GM23338 (cell line): ENCODE data around the gene BNC2. TPM values are rescaled to one million over a fixed set of nuclear protein-coding genes. Genes with fewer than 3 reads are reported as not detected.

ENCODE experiments used
- ATAC-seq: fragments of 200-7000 bp; cut with Tn5 transposase; 3 replicates; pipeline ENCODE4 v1.9.1; 2020
- DNase-seq: peaks from one replicate; pipeline ENCODE4 v3.0.0-alpha.2; 2015; ENCODE audit warnings: low spot score
- H2AFZ ChIP-seq: fragments of 200-600 bp; sonication (generic); 2 replicates; pipeline ENCODE4 v1.8.0; 2016; ENCODE audit warnings: antibody characterized with exemption, mild to moderate bottlenecking, moderate library complexity
- H3F3A ChIP-seq: fragments of 200-600 bp; sonication (generic); replicated peaks from 2 replicates; pipeline ENCODE4 v1.8.0; 2017; ENCODE audit warnings: antibody characterized with exemption, mixed run types, low read depth
- H3K27ac ChIP-seq: fragments of 200-600 bp; sonication (generic); 2 replicates; pipeline ENCODE4 v1.6.1; 2016; ENCODE audit warnings: low read depth
- H3K27me3 ChIP-seq: fragments of 200-600 bp; sonication (generic); 2 replicates; pipeline ENCODE4 v1.8.0; 2016; ENCODE audit warnings: mild to moderate bottlenecking, mixed run types, moderate library complexity; ENCODE audit not compliant: insufficient read depth
- H3K36me3 ChIP-seq: fragments of 200-600 bp; sonication (generic); 2 replicates; pipeline ENCODE4 v1.8.0; 2016; ENCODE audit warnings: mild to moderate bottlenecking; ENCODE audit not compliant: insufficient read depth
- H3K4me1 ChIP-seq: fragments of 200-600 bp; sonication (generic); 2 replicates; pipeline ENCODE4 v1.8.0; 2016; ENCODE audit warnings: mild to moderate bottlenecking, moderate library complexity; ENCODE audit not compliant: insufficient read depth
- H3K4me2 ChIP-seq: fragments of 200-600 bp; sonication (generic); 2 replicates; pipeline ENCODE4 v1.7.1; 2017; ENCODE audit warnings: mixed run types
- H3K4me3 ChIP-seq: fragments of 200-600 bp; sonication (generic); 2 replicates; pipeline ENCODE4 v1.6.1; 2016; ENCODE audit warnings: mixed run types
- H3K79me2 ChIP-seq: fragments of 200-600 bp; sonication (generic); replicated peaks from 2 replicates; pipeline ENCODE4 v1.8.0; 2017; ENCODE audit warnings: mild to moderate bottlenecking; ENCODE audit not compliant: insufficient read depth
- H3K9me2 ChIP-seq: fragments of 200-600 bp; sonication (generic); 2 replicates; pipeline ENCODE4 v1.8.0; 2017; ENCODE audit not compliant: insufficient read depth
- H4K20me1 ChIP-seq: fragments of 200-600 bp; sonication (generic); replicated peaks from 2 replicates; pipeline ENCODE4 v1.8.0; 2017; ENCODE audit warnings: mild to moderate bottlenecking; ENCODE audit not compliant: insufficient read depth
- H3K27ac Mint-ChIP-seq: 2 replicates; pipeline ENCODE4 v1.8.0; 2020; ENCODE audit warnings: inconsistent platforms, mild to moderate bottlenecking, moderate library complexity, mixed read lengths
- H3K27me3 Mint-ChIP-seq: 3 replicates; pipeline ENCODE4 v1.8.0; 2022; ENCODE audit warnings: low read depth, mild to moderate bottlenecking, moderate library complexity, mixed read lengths, inconsistent platforms; ENCODE audit not compliant: insufficient read depth, poor library complexity
- H3K36me3 Mint-ChIP-seq: 3 replicates; pipeline ENCODE4 v1.8.0; 2021; ENCODE audit warnings: low read depth, mild to moderate bottlenecking, inconsistent platforms, moderate library complexity, mixed read lengths
- H3K4me1 Mint-ChIP-seq: 3 replicates; pipeline ENCODE4 v1.8.0; 2020; ENCODE audit warnings: mild to moderate bottlenecking, inconsistent platforms, mixed read lengths
- H3K4me3 Mint-ChIP-seq: 3 replicates; pipeline ENCODE4 v1.8.0; 2021; ENCODE audit warnings: moderate library complexity, mild to moderate bottlenecking, inconsistent platforms, mixed read lengths
- H3K9me3 Mint-ChIP-seq: 3 replicates; pipeline ENCODE4 v1.8.0; 2020; ENCODE audit warnings: moderate library complexity, mild to moderate bottlenecking, inconsistent platforms, mixed read lengths
- CREB1 ChIP-seq: fragments of 250-450 bp; sonication (Bioruptor Pico); IDR thresholded peaks from 2 replicates; pipeline ENCODE4 v1.5.0; 2020; ENCODE audit warnings: low read depth, mild to moderate bottlenecking, moderate library complexity
- EZH2 ChIP-seq: fragments of 200-600 bp; sonication (generic); IDR thresholded peaks from one replicate; pipeline ENCODE4 v1.8.0; 2017; ENCODE audit warnings: antibody characterized with exemption, mild to moderate bottlenecking, low read depth; ENCODE audit not compliant: unreplicated experiment
- EZH2phosphoT487 ChIP-seq: fragments of 200-600 bp; sonication (generic); IDR thresholded peaks from one replicate; pipeline ENCODE4 v1.8.1; 2018; ENCODE audit warnings: antibody characterized with exemption; ENCODE audit not compliant: unreplicated experiment
- JUNB ChIP-seq: IDR thresholded peaks from one replicate; pipeline ENCODE4 v1.6.1; 2016; ENCODE audit warnings: antibody characterized with exemption; ENCODE audit not compliant: unreplicated experiment
- NANOG ChIP-seq: IDR thresholded peaks from 2 replicates; pipeline ENCODE4 v1.6.1; 2016; ENCODE audit warnings: antibody characterized with exemption, borderline replicate concordance
- POLR2AphosphoS5 ChIP-seq: IDR thresholded peaks from 2 replicates; pipeline ENCODE4 v1.6.1; 2016; ENCODE audit warnings: antibody characterized with exemption, low read depth
- STAT1 ChIP-seq: IDR thresholded peaks from one replicate; pipeline ENCODE4 v1.6.1; 2016; ENCODE audit warnings: antibody characterized with exemption; ENCODE audit not compliant: unreplicated experiment
- ZNF114 ChIP-seq: fragments of 250-450 bp; sonication (Bioruptor Pico); IDR thresholded peaks from 2 replicates; pipeline ENCODE4 v1.5.0; 2020; ENCODE audit warnings: mild to moderate bottlenecking, moderate library complexity
- ZNF331 ChIP-seq: fragments of 250-450 bp; sonication (Bioruptor Pico); IDR thresholded peaks from 2 replicates; pipeline ENCODE4 v1.5.0; 2020; ENCODE audit warnings: low read depth, mild to moderate bottlenecking, moderate library complexity
- polyA plus RNA-seq: library from polyadenylated mRNA; unstranded; fragments of >200 nt; fragmentation: Nextera tagmentation; extraction: Ambion mirVana; gene quantifications from 2 replicates; pipeline ENCODE4 v1.2.1, GENCODE V29; 2016
- total RNA-seq: library from RNA; depleted of rRNA; stranded (reverse); fragments of >200 nt; shearing (Covaris generic); gene quantifications from 2 replicates; pipeline ENCODE4 v1.2.3, GENCODE V29; 2014
- TF ChIP-seq, protein P1 (sequence below): IDR thresholded peaks from 2 replicates; pipeline ENCODE4 v1.6.1; 2016; ENCODE audit warnings: antibody characterized with exemption
- TF ChIP-seq, protein P2 (sequence below): IDR thresholded peaks from one replicate; pipeline ENCODE4 v1.6.1; 2018; ENCODE audit warnings: antibody characterized with exemption; ENCODE audit not compliant: unreplicated experiment
- TF ChIP-seq, protein P3 (sequence below), 2 experiments: fragments of 200-600 bp in 1 of 2; sonication (generic) in 1 of 2; conservative IDR thresholded peaks; 2 replicates each; pipeline versions ENCODE4 v1.5.1 to v1.6.1; 2016 to 2017; ENCODE audit warnings: antibody characterized with exemption in 2 of 2, low read depth in 2 of 2, mild to moderate bottlenecking in 2 of 2, moderate library complexity in 1 of 2

BNC2 gene
- total and polyA plus RNA-seq, 2 experiments from 2014 or later = 12.7 to 13.2 TPM

DNA sequence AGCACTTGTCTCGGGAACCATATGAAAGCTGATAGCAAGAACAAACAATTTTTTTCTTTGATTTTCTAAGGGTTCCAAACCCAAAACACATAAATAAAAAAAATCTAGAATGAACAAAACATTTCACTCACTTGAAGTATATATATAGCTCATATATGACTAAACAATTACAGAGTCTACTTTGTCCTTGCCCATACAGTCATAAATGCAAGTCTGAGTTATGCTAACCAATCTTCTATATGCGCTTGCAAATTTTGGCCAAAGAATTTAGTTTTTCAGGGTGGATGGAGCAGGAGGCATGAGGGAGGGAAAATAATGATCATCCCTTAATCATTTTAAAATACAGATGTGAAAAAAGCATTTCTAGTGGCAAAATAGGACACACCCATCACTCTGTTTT is 370.1 kb downstream of the BNC2 start (continued):
- TF ChIP-seq, protein P1, sequence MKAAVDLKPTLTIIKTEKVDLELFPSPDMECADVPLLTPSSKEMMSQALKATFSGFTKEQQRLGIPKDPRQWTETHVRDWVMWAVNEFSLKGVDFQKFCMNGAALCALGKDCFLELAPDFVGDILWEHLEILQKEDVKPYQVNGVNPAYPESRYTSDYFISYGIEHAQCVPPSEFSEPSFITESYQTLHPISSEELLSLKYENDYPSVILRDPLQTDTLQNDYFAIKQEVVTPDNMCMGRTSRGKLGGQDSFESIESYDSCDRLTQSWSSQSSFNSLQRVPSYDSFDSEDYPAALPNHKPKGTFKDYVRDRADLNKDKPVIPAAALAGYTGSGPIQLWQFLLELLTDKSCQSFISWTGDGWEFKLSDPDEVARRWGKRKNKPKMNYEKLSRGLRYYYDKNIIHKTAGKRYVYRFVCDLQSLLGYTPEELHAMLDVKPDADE = no peak
- TF ChIP-seq, protein P2, sequence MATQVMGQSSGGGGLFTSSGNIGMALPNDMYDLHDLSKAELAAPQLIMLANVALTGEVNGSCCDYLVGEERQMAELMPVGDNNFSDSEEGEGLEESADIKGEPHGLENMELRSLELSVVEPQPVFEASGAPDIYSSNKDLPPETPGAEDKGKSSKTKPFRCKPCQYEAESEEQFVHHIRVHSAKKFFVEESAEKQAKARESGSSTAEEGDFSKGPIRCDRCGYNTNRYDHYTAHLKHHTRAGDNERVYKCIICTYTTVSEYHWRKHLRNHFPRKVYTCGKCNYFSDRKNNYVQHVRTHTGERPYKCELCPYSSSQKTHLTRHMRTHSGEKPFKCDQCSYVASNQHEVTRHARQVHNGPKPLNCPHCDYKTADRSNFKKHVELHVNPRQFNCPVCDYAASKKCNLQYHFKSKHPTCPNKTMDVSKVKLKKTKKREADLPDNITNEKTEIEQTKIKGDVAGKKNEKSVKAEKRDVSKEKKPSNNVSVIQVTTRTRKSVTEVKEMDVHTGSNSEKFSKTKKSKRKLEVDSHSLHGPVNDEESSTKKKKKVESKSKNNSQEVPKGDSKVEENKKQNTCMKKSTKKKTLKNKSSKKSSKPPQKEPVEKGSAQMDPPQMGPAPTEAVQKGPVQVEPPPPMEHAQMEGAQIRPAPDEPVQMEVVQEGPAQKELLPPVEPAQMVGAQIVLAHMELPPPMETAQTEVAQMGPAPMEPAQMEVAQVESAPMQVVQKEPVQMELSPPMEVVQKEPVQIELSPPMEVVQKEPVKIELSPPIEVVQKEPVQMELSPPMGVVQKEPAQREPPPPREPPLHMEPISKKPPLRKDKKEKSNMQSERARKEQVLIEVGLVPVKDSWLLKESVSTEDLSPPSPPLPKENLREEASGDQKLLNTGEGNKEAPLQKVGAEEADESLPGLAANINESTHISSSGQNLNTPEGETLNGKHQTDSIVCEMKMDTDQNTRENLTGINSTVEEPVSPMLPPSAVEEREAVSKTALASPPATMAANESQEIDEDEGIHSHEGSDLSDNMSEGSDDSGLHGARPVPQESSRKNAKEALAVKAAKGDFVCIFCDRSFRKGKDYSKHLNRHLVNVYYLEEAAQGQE = no peak
- TF ChIP-seq JUNB = no peak
- TF ChIP-seq CREB1 = no peak
- no peak for TF ChIP-seq NANOG
- TF ChIP-seq EZH2phosphoT487 = no peak

DNA sequence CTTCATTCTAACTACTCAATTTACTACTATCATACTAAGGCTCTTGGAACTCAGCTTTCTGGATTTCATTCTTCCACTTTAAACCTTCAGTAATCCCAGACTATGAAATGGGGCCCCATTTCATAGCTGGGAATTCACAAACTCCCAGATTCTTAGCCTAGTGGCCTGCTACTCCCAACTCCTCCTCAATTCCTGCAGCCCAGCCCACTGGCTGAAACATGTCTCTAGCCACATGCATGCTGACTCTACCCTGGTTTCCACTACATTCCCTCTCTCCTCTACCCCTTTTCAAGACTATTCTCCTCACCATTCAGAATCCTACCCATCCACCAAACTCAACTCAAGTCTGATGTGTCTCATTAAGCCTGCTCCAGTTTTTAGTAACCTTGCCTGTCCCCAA is 370.6 kb downstream of the BNC2 start:
- Mint-ChIP-seq H3K27ac (no peak overlapping the region), H3K4me1 (peaks cover 12% of the 10 kb centered on the region; the same call in 2 of the 3 replicates), H3K36me3 (peaks cover 2% of the 10 kb centered on the region; the same call in 1 of the 3 replicates), H3K9me3 (no peaks in the 10 kb centered on the region; the same call in 2 of the 3 replicates), H3K4me3 (no peak overlapping the region), H3K27me3 (no peaks in the 10 kb centered on the region)
- ATAC-seq (no peak; the same call in 1 of the 3 replicates), DNase-seq (no peak)
- Histone ChIP-seq H3K79me2 (no peaks in the 10 kb centered on the region), H3K4me3 (no peak overlapping the region), H3F3A (no peaks in the 10 kb centered on the region), H3K36me3 (no peaks in the 10 kb centered on the region), H3K9me2 (no peaks in the 10 kb centered on the region), H2AFZ (no peak overlapping the region), H3K4me1 (no peaks in the 10 kb centered on the region), H3K4me2 (no peak overlapping the region), H3K27me3 (no peaks in the 10 kb centered on the region), H4K20me1 (no peaks in the 10 kb centered on the region), H3K27ac (no peak overlapping the region)
- TF ChIP-seq ZNF331 (CRISPR knock-in tag) (no peak), CREB1 (no peak), JUNB (no peak), STAT1 (no peak), POLR2AphosphoS5 (no peak), ZNF114 (CRISPR knock-in tag) (no peak), EZH2 (no peak), EZH2phosphoT487 (no peak)
- TF ChIP-seq, protein P2 = no peak
- TF ChIP-seq, protein P1 = no peak
- TF ChIP-seq, protein P3, sequence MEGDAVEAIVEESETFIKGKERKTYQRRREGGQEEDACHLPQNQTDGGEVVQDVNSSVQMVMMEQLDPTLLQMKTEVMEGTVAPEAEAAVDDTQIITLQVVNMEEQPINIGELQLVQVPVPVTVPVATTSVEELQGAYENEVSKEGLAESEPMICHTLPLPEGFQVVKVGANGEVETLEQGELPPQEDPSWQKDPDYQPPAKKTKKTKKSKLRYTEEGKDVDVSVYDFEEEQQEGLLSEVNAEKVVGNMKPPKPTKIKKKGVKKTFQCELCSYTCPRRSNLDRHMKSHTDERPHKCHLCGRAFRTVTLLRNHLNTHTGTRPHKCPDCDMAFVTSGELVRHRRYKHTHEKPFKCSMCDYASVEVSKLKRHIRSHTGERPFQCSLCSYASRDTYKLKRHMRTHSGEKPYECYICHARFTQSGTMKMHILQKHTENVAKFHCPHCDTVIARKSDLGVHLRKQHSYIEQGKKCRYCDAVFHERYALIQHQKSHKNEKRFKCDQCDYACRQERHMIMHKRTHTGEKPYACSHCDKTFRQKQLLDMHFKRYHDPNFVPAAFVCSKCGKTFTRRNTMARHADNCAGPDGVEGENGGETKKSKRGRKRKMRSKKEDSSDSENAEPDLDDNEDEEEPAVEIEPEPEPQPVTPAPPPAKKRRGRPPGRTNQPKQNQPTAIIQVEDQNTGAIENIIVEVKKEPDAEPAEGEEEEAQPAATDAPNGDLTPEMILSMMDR (conservative IDR thresholded peaks at IDR 0.05; ENCODE audit: low read depth in 2 of 2) = no peak
